Stimulated activated CD8-positive, alpha-beta memory T cell treated with anti-CD3 and anti-CD28 coated beads, Interleukin-2, amount 100 ng/mL, for 1 hour (primary cell): ENCODE data around the gene RNF121.

Experiments used
- DNase-seq, 2 donors: peaks; one replicate each; pipeline ENCODE4 v3.0.0-alpha.2; 2020; ENCODE audit warnings: low read depth in 2 of 2

RNF121 gene

DNA sequence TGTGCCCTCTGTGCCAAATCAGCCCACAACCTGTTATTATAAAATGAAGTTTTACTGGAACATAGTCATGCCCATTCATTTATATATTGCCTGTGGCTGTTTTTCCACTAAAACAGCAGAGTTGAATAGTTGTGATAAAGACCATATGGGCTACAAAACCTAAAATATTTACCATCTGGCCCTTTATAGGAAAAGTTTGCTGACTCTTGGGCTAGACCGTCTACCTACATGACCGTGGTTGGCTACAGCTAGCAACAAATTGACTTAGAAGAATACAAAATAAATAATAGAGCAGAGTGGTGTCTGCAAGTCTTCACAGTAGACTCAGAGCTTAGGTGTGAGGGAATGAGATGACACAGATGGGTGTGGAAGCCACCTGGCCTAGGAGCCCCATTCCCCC lies 58.7 kb downstream of the RNF121 start:
- DNase-seq, result no peak

DNA sequence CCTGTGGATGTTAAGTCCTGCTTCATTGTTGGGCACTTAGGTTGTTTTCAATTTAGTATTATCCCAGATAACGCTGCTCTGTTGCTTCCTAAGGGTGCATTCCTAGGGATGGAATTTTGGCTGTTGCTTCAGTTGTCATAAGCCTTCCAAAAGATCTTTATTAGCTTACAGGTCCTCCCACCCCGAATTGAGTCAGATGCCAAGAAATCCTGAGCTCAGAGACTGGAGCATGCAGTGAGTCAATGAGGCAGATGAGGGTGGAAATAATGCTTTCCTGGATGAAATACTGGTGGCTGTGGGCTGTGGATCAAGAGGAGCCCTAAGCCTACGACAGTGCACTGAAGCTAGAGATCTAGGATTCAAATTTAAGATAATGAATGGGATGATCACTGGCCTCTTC lies 59.2 kb downstream of the RNF121 start:
- DNase-seq, result no peak

DNA sequence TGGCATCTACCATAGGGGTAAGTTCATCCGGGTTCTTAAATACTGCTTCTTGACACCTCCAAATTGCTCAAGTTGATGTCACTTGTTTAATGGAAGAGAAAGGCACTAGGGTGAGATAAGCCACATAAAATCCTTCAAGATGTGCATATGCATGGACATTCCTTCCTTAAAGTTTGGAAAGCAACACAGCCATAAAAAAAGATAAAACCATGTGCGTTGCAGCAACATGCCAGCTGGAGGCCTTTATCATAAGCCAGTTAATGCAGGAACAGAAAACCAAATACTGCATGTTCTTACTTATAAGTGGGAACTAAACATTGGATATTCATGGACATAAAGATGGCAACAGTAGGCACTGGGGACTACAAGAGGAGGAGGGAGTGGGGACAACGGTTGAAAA lies 61.9 kb downstream of the RNF121 start:
- no peak for DNase-seq

DNA sequence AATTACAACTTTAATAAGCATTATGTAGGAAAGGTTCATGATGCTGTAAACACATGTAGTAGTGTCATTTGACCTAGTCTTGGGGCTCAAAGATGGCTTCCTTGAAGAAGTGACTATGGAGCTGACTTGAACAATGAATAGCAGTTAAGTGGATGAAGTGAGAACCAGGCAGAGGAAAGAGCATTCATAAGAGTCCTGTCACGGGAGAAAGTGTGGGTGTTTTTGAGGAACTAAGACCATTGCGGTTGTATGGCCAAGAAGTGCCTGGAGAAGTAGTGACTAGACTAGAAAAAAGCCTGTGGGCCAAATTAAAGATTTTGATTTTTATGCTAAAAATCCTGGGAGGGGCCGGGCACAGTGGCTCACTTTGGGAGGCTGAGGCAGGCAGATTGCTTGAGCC lies 62.6 kb downstream of the RNF121 start:
- DNase-seq, result no peak

DNA sequence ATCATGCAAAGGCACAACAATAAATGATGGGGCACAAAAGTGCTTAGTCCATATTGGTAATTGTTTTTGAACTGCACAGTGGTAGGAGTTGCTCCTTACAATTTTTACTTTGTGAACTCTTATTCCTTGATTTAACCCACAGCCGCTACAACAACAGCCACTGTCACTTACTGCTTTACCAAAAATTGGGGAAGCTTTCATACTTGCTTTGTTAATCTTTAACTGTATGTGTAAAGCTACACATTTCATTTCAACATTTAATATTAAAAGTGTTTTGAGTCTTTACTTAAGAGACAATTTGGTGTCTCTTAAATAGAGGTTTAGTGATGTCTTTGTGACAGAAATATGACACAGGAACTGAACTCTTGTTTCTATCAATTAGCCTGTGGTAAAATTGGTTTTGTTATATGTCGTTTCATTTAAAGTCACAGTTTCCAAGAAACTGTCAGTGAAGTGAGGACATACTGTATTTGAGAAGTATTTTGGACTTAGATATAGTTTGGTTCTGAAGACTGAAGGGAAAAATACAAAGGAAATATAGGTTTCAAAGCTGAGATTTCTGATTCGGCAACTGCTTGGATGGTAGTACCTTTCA lies 63.4 kb downstream of the RNF121 start:
- no peak for DNase-seq

DNA sequence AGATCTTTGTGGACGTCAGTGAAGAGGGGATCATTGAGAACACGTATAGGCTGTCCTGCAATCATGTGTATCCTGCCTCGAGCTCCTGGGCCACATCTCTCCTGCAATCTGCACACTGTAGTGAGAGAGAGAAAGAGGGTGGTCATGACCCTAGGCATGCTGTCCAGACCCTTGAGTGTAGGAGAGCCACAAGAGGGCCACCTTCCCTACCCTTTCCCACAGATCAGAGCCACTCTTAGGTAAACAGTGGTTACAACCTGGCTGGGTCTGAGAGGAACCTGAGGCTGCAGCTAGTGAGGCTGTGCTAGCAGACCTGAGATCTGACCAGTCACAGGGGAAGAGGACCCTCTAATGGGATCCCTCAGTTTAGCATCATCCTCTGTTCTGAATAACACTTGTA lies 65.9 kb downstream of the RNF121 start:
- DNase-seq, result no peak

DNA sequence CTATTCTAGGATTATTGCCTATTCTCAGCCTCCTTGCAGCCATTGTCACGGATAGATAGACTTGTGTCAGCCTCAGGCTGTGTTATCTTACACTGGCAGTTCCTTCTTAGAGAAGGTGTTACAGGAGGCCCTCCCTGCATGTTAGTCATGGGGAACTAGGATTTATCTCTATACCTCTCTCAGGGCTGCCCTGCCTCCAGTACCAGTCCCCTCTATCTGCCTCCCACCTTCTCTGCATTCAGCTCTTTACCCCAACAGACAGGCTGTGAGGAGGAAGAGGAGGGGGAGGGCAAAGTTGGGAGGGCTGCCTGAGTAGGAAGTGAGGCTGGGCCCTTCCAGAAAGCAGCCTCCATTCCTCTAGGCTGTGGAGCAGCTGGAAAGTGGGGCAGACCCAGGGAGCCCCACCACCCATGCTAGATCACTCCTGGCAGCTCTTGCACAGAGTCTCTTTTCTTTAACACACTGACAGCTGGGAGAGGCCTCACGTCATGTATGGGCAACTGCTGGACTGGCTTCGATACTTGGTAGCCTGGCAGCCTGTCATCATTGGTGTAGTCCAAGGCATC lies 67.0 kb downstream of the RNF121 start:
- DNase-seq, result no peak

DNA sequence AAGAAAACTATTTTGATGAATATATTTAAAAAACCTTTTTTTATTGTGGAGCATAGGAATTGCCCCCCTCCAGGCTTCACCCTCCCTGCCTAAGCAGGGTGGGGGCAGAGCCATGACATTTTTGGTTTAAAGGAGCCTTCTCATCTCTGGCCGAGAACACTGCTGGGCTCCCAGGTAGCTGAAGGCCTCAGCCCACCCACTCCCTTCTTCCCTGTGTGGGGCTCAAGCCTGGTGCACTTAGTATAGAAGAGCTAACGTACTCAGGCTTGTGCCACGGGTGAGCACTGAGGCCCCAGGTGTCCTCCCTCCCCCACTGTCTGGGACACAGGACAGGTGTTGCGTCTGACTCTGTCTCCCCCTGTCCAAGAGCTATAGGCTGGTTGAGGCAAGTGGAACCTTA lies 67.7 kb downstream of the RNF121 start:
- DNase-seq, result no peak

DNA sequence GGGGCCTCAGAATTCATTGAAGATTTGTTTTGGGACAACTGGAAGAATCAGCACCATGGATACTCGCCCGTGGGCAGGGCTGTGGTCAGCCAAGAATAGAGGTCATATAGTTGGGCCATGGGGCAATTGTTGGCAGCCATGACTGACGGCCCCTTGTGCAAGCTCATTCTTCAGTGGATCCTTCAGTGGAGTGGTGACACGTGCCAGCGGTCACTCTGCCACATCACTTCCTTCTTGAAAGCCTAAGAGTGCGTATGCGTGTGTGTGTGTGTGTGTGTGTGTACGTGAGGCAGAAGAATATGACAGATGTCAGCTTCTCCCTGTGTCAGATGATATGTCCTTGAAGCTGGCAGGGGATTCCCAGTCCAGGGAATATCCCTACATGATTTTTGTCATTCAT lies 68.1 kb downstream of the RNF121 start:
- DNase-seq, result no peak

DNA sequence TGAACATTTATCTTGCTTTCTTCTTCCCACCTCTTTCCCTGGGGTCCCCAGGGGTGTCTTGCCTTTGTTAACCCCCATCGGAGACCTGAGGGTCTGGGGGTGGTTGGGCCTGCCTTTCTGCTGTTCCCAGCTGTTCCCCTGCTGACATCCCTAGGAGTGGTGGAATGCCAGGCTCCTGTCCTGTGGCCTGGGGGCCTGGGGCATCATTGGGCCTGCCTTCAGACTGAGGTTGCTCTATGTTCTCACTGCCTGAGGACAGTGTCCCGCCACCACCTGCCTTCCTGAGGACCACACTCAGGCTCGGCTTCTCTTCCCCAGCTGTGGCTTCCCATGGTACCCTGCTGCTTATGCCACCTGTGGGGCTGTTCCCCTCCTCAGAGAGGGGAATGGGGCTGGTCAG lies 68.7 kb downstream of the RNF121 start:
- no peak for DNase-seq

DNA sequence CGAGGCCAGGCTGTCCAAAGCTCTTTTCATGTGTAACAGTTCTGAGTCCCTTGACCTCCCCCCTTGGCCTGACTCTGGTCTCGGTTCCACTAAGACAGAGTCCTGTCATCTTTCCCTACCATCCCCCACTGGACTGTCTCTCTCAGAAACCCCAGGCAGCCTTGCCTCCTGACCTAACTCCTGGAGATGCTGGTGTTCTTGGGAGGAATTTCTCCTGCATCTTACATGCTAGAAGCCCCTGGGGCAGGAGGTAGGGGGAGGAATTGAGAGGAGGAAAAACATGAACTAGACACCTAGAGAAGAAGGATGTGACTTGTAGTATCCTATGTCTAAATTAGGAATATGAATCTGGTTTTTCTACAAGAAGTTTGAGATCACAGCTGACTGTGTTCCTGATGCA lies 69.2 kb downstream of the RNF121 start:
- DNase-seq, result no peak

DNA sequence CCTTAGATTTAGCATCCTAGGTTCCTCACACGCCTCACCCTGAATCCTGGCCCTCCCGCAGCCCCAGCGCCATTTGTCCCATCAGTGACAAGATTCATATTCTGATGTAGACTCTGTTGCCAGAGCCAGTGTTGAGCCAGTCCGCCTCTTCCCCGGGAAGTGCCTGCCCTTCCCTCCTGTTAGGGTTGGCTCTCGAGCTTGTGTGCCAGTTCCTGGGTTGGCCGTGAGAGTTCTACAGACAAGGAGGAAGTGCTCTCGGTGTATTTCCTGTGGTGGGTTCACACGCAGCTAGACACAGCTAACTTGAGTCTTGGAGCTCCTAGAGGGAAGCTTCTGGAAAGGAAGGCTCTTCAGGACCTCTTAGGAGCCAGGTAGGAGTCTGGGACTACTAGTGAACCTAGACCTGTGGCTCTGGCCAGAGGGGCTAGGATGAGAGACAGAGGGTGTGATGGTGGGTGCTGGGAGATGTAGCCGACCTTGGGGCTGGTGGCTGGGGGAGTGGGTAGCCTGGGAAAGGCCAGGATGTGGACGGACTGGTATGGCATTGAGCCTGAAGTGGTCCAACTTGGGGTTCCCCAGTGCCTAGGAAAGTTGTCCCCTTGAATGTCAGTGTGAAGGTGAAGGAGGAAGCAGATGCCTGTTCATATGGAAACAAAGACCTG lies 69.9 kb downstream of the RNF121 start, which contains the start of gene IL18BP:
Gene IL18BP (plus strand): TSS at position 261 of the 662 bp plus-strand sequence. CDS start 1,076 bp downstream, outside the sequence.
- DNase-seq, result no peak

DNA sequence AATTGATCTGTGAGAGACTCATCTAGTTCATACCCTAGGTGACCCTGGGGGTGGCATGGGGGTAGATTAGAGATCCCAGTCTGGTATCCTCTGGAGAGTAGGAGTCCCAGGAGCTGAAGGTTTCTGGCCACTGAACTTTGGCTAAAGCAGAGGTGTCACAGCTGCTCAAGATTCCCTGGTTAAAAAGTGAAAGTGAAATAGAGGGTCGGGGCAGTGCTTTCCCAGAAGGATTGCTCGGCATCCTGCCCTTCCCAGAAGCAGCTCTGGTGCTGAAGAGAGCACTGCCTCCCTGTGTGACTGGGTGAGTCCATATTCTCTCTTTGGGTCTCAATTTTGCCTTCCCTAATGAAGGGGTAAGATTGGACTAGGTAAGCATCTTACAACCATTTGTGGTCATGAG lies 70.5 kb downstream of the RNF121 start:
- DNase-seq, result no peak

DNA sequence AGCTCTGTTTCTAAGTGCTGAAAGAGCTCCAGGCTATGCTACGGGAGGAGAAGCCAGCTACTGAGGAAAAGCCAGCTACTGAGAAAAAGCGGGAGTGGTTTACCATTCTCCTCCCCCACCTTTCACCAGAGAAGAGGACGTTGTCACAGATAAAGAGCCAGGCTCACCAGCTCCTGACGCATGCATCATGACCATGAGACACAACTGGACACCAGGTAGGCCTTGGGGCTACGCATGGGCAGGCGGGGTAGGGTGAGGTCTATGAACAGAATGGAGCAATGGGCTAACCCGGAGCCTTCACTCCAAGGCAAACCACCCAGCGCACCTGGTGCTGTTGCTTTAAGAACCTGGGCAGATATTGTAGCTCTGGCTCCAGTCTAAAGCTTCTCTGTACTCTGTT lies 71.0 kb downstream of the RNF121 start:
- DNase-seq, result no peak

DNA sequence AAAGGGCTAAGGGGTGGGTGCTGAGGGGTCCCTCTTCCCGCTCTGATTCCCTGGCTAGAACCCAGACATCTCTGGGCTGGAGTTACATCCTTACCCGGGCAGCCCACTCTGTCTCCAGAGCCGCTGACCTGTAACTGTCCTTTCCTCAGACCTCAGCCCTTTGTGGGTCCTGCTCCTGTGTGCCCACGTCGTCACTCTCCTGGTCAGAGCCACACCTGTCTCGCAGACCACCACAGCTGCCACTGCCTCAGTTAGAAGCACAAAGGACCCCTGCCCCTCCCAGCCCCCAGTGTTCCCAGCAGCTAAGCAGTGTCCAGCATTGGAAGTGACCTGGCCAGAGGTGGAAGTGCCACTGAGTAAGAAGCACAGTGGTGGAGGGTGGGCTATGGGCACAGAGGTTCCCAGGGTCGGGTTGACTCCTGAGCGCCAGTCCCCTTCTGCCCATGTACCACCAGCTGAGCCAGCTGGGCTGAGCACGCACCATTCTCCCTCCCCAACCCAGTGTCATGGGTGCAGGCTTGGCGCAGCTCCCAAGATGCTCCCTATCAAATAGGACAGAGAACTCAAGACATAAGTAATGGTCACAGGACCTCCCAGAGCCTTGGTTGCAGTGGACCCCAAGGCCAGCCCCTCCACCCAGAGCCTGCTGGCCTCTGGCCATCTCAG lies 71.5 kb downstream of the RNF121 start:
- DNase-seq, result no peak

DNA sequence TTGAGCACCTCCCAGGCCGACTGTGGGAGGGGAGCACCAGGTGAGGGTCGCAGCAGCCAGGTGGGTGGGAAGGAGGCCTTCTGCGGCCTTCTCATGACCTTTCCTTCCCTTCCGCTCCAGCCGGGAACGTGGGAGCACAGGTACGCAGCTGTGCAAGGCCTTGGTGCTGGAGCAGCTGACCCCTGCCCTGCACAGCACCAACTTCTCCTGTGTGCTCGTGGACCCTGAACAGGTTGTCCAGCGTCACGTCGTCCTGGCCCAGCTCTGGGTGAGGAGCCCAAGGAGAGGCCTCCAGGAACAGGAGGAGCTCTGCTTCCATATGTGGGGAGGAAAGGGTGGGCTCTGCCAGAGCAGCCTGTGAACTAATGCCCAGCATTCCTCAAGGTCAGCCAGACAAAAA lies 72.4 kb downstream of the RNF121 start:
- no peak for DNase-seq

DNA sequence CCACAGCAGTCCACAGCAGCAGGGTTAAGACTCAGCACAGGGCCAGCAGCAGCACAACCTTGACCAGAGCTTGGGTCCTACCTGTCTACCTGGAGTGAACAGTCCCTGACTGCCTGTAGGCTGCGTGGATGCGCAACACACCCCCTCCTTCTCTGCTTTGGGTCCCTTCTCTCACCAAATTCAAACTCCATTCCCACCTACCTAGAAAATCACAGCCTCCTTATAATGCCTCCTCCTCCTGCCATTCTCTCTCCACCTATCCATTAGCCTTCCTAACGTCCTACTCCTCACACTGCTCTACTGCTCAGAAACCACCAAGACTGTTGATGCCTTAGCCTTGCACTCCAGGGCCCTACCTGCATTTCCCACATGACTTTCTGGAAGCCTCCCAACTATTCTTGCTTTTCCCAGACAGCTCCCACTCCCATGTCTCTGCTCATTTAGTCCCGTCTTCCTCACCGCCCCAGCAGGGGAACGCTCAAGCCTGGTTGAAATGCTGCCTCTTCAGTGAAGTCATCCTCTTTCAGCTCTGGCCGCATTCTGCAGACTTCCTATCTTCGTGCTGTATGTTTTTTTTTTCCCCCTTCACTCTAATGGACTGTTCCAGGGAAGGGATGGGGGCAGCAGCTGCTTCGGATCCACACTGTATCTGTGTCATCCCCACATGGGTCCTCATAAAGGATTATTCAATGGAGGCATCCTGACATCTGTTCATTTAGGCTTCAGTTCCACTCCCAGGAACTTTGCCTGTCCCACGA lies 73.2 kb downstream of the RNF121 start:
- no peak for DNase-seq

DNA sequence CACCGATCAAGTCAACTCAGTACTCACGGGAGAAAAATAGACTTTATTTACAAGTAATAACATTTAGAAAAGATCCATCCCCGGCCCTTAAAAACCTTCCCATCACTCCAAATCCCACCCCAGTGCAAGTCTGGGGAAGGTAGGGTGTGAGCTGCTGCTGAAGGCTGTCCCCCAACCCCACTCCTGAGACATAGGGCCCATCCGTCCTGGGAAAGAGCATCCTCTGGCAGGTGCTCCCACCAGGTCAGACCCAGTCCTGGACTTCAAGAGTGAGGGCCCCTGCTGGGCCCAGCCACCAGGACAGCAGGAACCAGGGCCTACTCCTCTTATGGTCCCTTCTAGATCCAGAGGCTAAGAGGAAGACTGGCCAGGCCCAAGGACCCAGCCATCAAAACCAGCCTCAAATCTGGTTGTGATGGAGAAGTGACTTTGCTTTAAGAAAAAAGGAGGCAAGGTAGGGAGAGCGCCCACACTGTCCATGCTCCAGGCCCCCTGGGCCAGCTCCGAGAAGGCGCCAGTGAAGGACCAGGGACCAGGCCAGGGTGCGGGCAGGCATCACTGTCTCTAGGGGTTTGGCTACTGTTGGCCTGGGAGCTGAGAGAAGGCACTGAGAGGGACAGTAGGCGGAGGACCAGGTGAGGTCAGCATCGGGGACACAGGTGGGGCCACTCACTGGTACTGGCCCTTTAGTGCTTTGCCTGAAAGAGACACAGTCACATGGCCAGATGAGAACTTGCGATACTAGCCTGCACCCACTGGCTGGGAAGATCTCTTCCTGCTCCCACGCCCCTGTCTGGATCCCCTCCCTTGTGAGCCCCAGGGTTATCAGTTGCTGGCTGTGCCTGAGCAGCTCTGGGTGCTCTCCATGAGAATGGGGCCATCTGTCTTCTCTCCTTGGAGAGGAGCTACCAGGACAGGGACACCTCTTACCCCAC lies 74.3 kb downstream of the RNF121 start:
- no peak for DNase-seq

DNA sequence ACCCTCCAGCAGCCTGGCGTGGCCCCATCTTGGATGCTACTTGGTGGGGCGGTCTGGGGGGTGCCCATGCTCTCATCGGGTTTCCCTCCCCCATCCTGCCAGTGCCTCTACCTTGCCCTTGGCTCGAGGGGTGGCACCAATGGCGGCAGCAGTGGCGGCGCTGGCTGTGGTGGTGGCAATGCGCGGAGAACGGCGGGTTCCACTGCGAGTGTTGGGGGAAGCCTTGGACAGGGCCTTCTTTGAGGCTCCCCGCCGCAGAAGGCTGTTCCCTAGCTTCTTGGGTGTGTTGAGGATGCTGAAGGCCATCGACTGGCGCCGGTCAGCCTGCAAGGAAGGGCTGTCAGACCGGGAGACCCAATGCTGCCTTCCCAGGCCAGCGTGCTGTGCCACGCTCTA lies 74.9 kb downstream of the RNF121 start:
- DNase-seq, result no peak

DNA sequence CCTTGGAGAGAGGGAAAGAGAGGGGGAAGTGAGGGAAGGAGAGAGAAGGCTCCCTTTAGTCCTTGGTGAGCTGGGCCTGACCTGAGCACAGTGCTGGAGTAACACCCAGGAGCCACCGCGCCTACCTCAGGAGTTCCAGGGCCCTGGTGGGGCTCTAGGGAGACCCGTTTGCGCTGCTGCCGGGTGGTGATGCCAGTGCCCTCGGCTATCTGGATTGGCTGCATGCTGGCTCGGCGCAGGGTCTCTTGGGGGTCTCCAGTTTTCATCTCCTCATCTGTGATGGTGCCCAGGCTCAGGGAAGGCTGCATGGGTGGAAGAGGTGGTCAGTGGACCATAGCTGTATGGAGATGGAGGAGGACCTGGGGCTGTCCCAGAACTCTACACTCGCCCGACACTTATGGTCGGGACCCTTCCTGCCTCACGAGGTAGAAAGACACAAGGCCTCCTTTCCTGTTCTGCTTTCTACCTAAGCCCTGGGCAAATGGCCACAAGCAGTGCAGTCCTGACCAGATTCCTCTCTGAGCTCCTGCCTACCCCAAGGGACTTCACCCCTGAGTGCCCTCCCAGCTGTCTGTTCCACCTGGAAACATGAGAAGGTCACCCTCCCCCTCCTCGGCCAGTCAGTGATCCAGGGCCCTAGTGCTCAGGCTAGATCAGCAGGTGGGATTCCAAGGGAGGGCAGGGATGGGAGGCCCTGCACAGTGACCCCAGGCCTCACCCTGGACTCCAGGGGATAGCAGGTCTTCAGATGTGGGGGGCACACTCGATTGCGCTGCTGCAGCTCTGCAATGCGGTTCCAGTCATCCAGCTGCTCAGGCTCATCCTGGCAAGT lies 75.9 kb downstream of the RNF121 start:
- no peak for DNase-seq
